HEK293T (cell line): ENCODE results near the gene ISCU.

ENCODE experiments used
- BHLHE40 ChIP-seq: fragments of 450-650 bp; IDR thresholded peaks from 2 replicates; pipeline ENCODE4 v1.6.1; 2016; ENCODE audit warnings: mild to moderate bottlenecking, moderate library complexity, borderline replicate concordance
- CTBP1 ChIP-seq: fragments of 450-650 bp; IDR thresholded peaks from 2 replicates; pipeline ENCODE4 v1.6.1; 2016; ENCODE audit warnings: borderline replicate concordance
- ELF4 ChIP-seq: fragments of 450-650 bp; IDR thresholded peaks from 2 replicates; pipeline ENCODE4 v1.6.1; 2017; ENCODE audit warnings: antibody characterized with exemption
- FOXA1 ChIP-seq: fragments of 450-650 bp; IDR thresholded peaks from 2 replicates; pipeline ENCODE4 v1.6.1; 2016; ENCODE audit warnings: mild to moderate bottlenecking
- FOXK2 ChIP-seq: fragments of 450-650 bp; IDR thresholded peaks from 2 replicates; pipeline ENCODE4 v1.6.1; 2016; ENCODE audit warnings: mild to moderate bottlenecking
- FOXM1 ChIP-seq: fragments of 450-650 bp; IDR thresholded peaks from 2 replicates; pipeline ENCODE4 v1.6.1; 2017; ENCODE audit warnings: mild to moderate bottlenecking, borderline replicate concordance
- HDGF ChIP-seq: fragments of 450-650 bp; IDR thresholded peaks from 2 replicates; pipeline ENCODE4 v1.6.1; 2017; ENCODE audit warnings: antibody characterized with exemption, borderline replicate concordance
- L3MBTL2 ChIP-seq: fragments of 450-650 bp; conservative IDR thresholded peaks from 2 replicates; pipeline ENCODE4 v1.6.1; 2016; ENCODE audit warnings: mild to moderate bottlenecking
- LEF1 ChIP-seq: fragments of 450-650 bp; IDR thresholded peaks from 2 replicates; pipeline ENCODE4 v1.6.1; 2017; ENCODE audit warnings: mild to moderate bottlenecking, borderline replicate concordance
- PKNOX1 ChIP-seq: fragments of 450-650 bp; IDR thresholded peaks from 2 replicates; pipeline ENCODE4 v1.6.1; 2016
- SP1 ChIP-seq: fragments of 450-650 bp; IDR thresholded peaks from 2 replicates; pipeline ENCODE4 v1.6.1; 2017
- SUZ12 ChIP-seq: fragments of 450-650 bp; IDR thresholded peaks from 2 replicates; pipeline ENCODE4 v1.6.1; 2016; ENCODE audit warnings: mild to moderate bottlenecking

- TF ChIP-seq SUZ12: no peak
- no peak for TF ChIP-seq FOXA1
- no peak for TF ChIP-seq CTBP1
- no peak for TF ChIP-seq SP1
- no peak for TF ChIP-seq LEF1
- no peak for TF ChIP-seq FOXM1
- no peak for TF ChIP-seq BHLHE40
- no peak for TF ChIP-seq ELF4
- TF ChIP-seq HDGF: no peak
- no peak for TF ChIP-seq L3MBTL2
- no peak for TF ChIP-seq FOXK2
- TF ChIP-seq PKNOX1: no peak
These were observed 22.2 kb downstream of the ISCU start for GRCh38 chr12:108584456-108585065.
